ENCODE data around the gene EXOSC10. TPM values are rescaled to one million over a fixed set of nuclear protein-coding genes. Genes with fewer than 3 reads are reported as not detected.

Gene EXOSC10
- total and polyA plus RNA-seq, 9 of the 15 experiments (the other 6 are each of a cell fraction or from before 2014, with no cell fraction given), result 23.4 to 150 (median 105) TPM

DNA sequence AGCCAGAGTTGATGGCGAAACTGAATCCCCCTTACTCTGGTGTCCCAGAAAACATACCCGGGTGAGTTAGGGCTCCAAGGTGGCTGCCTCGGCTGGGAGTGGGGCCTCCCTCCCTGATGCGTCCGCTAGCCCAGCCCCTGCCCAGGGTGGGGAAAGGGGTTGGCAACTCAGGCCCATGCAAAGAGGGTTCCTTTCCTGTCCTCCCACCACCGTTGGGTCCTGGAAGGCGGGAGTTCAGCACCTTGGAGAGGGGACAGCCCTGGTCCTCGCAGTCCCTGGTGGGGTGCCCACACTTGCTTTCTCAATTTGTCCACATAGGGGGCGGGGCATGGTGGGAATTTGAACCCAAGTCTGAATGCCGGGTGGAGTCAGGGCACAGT, 45.9 kb downstream of the EXOSC10 start (continued):
- TF ChIP-seq ILK (tag; IDR thresholded peaks at IDR 0.05; ENCODE audit: borderline replicate concordance, low read depth), result no peak
- no peak for TF ChIP-seq ELF1 (tag; IDR thresholded peaks at IDR 0.05)
- TF ChIP-seq ATF7 (IDR thresholded peaks at IDR 0.05), result no peak
- TF ChIP-seq SMAD2 (IDR thresholded peaks at IDR 0.05; ENCODE audit: low read depth, low read length), result no peak
- no peak for TF ChIP-seq ARNT (IDR thresholded peaks at IDR 0.05)
- TF ChIP-seq MTA3 (IDR thresholded peaks at IDR 0.05; ENCODE audit: borderline replicate concordance), result no peak
- TF ChIP-seq PTRF (tag; IDR thresholded peaks at IDR 0.05), result no peak
- TF ChIP-seq, protein P1, sequence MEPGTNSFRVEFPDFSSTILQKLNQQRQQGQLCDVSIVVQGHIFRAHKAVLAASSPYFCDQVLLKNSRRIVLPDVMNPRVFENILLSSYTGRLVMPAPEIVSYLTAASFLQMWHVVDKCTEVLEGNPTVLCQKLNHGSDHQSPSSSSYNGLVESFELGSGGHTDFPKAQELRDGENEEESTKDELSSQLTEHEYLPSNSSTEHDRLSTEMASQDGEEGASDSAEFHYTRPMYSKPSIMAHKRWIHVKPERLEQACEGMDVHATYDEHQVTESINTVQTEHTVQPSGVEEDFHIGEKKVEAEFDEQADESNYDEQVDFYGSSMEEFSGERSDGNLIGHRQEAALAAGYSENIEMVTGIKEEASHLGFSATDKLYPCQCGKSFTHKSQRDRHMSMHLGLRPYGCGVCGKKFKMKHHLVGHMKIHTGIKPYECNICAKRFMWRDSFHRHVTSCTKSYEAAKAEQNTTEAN (CRISPR knock-in tag; IDR thresholded peaks at IDR 0.05), result no peak
- TF ChIP-seq ZNF717 (CRISPR knock-in tag; IDR thresholded peaks at IDR 0.05), result no peak
- TF ChIP-seq EHMT2 (IDR thresholded peaks at IDR 0.05), result peak; percentile 95
- no peak for TF ChIP-seq DPF2 (IDR thresholded peaks at IDR 0.05)
- no peak for TF ChIP-seq NCOA6 (IDR thresholded peaks at IDR 0.05)
- 0 out of 2 replicates have a peak, but pooled peaks have one; percentile 75 for TF ChIP-seq XRCC5 (IDR thresholded peaks at IDR 0.05; ENCODE audit: low read depth, low read length)
- TF ChIP-seq ZNF445 (CRISPR knock-in tag; IDR thresholded peaks at IDR 0.05; ENCODE audit: low read depth), result no peak
- TF ChIP-seq SMC3 (conservative IDR thresholded peaks at IDR 0.05; ENCODE audit: insufficient read depth, low read depth, low read length), result no peak
- TF ChIP-seq WHSC1 (IDR thresholded peaks at IDR 0.05; ENCODE audit: low read length), result no peak
- TF ChIP-seq, protein P2, sequence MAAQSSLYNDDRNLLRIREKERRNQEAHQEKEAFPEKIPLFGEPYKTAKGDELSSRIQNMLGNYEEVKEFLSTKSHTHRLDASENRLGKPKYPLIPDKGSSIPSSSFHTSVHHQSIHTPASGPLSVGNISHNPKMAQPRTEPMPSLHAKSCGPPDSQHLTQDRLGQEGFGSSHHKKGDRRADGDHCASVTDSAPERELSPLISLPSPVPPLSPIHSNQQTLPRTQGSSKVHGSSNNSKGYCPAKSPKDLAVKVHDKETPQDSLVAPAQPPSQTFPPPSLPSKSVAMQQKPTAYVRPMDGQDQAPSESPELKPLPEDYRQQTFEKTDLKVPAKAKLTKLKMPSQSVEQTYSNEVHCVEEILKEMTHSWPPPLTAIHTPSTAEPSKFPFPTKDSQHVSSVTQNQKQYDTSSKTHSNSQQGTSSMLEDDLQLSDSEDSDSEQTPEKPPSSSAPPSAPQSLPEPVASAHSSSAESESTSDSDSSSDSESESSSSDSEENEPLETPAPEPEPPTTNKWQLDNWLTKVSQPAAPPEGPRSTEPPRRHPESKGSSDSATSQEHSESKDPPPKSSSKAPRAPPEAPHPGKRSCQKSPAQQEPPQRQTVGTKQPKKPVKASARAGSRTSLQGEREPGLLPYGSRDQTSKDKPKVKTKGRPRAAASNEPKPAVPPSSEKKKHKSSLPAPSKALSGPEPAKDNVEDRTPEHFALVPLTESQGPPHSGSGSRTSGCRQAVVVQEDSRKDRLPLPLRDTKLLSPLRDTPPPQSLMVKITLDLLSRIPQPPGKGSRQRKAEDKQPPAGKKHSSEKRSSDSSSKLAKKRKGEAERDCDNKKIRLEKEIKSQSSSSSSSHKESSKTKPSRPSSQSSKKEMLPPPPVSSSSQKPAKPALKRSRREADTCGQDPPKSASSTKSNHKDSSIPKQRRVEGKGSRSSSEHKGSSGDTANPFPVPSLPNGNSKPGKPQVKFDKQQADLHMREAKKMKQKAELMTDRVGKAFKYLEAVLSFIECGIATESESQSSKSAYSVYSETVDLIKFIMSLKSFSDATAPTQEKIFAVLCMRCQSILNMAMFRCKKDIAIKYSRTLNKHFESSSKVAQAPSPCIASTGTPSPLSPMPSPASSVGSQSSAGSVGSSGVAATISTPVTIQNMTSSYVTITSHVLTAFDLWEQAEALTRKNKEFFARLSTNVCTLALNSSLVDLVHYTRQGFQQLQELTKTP (IDR thresholded peaks at IDR 0.05; ENCODE audit: low read depth in 1 of 2, partially characterized antibody in 2 of 2), result peak in 1 of 2 experiments; percentile 63
- TF ChIP-seq NR3C1 (CRISPR knock-in tag; IDR thresholded peaks at IDR 0.05), result peak; percentile 79; the same call in 1 of the 2 replicates
- peak; percentile 54 for TF ChIP-seq POLR2A (conservative IDR thresholded peaks at IDR 0.05)
- TF ChIP-seq CBFA2T3 (IDR thresholded peaks at IDR 0.05), result no peak
- TF ChIP-seq ZNF311 (CRISPR knock-in tag; IDR thresholded peaks at IDR 0.05), result no peak
- no peak for TF ChIP-seq HDAC2 (IDR thresholded peaks at IDR 0.05)
- TF ChIP-seq ZNF561 (CRISPR knock-in tag; conservative IDR thresholded peaks at IDR 0.05), result no peak
- TF ChIP-seq, protein P3, sequence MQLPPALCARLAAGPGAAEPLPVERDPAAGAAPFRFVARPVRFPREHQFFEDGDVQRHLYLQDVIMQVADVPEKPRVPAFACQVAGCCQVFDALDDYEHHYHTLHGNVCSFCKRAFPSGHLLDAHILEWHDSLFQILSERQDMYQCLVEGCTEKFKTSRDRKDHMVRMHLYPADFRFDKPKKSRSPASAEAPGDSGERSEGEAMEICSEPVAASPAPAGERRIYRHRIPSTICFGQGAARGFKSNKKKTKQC (CRISPR knock-in tag; IDR thresholded peaks at IDR 0.05), result peak; percentile 79; the same call in 1 of the 2 replicates
- TF ChIP-seq, protein P4, sequence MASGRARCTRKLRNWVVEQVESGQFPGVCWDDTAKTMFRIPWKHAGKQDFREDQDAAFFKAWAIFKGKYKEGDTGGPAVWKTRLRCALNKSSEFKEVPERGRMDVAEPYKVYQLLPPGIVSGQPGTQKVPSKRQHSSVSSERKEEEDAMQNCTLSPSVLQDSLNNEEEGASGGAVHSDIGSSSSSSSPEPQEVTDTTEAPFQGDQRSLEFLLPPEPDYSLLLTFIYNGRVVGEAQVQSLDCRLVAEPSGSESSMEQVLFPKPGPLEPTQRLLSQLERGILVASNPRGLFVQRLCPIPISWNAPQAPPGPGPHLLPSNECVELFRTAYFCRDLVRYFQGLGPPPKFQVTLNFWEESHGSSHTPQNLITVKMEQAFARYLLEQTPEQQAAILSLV (tag; IDR thresholded peaks at IDR 0.05), result no peak

Data from K562 (cell line).